VCaP (cell line): ENCODE data around the gene GFOD1.

Experiments used
- H3K27ac ChIP-seq: fragments of 450-650 bp; 2 replicates; pipeline ENCODE4 v1.5.1; 2017
- TF ChIP-seq, protein P1 (sequence below): fragments of 450-650 bp; conservative IDR thresholded peaks from 2 replicates; pipeline ENCODE4 v1.5.1; 2017; ENCODE audit warnings: mild to moderate bottlenecking, moderate library complexity

GFOD1 gene

GRCh38 chr6:13473768-13474165 lies 13.6 kb downstream of the GFOD1 start:
- H3K27ac ChIP-seq = no peak overlapping the region
- TF ChIP-seq, protein P1, sequence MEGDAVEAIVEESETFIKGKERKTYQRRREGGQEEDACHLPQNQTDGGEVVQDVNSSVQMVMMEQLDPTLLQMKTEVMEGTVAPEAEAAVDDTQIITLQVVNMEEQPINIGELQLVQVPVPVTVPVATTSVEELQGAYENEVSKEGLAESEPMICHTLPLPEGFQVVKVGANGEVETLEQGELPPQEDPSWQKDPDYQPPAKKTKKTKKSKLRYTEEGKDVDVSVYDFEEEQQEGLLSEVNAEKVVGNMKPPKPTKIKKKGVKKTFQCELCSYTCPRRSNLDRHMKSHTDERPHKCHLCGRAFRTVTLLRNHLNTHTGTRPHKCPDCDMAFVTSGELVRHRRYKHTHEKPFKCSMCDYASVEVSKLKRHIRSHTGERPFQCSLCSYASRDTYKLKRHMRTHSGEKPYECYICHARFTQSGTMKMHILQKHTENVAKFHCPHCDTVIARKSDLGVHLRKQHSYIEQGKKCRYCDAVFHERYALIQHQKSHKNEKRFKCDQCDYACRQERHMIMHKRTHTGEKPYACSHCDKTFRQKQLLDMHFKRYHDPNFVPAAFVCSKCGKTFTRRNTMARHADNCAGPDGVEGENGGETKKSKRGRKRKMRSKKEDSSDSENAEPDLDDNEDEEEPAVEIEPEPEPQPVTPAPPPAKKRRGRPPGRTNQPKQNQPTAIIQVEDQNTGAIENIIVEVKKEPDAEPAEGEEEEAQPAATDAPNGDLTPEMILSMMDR = no peak

GRCh38 chr6:13472976-13473767 lies 14.2 kb downstream of the GFOD1 start:
- no peak overlapping the region for H3K27ac ChIP-seq
- TF ChIP-seq, protein P1 = no peak

- TF ChIP-seq, protein P1 = no peak
- H3K27ac ChIP-seq = no peak overlapping the region
These were observed 15.3 kb downstream of the GFOD1 start for GRCh38 chr6:13472099-13472498.

DNA sequence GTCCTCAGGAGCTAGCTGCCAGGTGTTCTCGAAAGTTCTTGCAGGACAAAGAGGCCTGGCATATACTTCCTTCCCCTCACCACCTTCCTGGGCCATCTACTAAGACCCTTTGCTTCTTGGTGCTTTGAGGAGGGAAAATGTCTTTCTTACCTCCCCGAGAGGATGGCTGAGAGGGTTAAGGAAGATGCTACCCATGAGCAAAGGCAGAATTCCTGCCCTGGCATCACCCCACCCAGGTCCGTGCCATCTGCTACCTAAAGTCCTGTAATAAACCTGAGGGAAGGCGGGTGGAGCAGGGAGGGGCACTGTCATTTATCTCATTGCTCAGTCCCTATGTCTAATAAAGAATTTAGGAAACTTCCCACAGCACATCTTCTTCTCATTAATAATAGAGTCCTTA lies 16.2 kb downstream of the GFOD1 start:
- H3K27ac ChIP-seq = no peak overlapping the region
- TF ChIP-seq, protein P1 = no peak

GRCh38 chr6:13470238-13471140 lies 16.9 kb downstream of the GFOD1 start:
- no peak overlapping the region for H3K27ac ChIP-seq
- TF ChIP-seq, protein P1 = no peak

GRCh38 chr6:13469693-13470092 lies 17.7 kb downstream of the GFOD1 start:
- no peak overlapping the region for H3K27ac ChIP-seq
- TF ChIP-seq, protein P1 = no peak

DNA sequence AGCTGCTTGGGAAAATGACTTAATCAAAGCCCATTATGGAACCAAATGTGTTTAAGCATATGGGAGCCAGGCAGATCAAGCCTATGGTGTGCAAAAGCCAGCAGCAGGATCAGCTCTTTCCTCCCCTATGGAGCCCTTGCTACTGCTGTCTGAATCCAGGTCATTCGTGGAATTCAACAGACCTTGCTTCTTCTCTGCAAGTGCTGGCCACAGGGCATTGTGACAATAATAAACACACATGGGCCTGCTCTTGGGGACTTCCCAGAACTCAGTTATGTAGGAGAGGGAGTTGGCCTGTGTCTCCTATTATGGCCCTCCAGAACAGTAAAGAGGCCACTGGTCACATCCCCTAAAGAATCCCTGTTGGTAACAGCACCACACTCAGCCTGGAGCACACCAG lies 18.6 kb downstream of the GFOD1 start:
- TF ChIP-seq, protein P1 = no peak
- no peak overlapping the region for H3K27ac ChIP-seq
